MM.1S (cell line): ENCODE results near the gene PKHD1.

Source experiments
- DNase-seq: peaks from one replicate; pipeline ENCODE4 v3.0.0-alpha.2; 2015
- H2AFZ ChIP-seq: fragments of 300-600 bp; sonication (generic); 2 replicates; pipeline ENCODE4 v1.6.0; 2016; ENCODE audit warnings: antibody characterized with exemption, low read length
- H3F3A ChIP-seq: fragments of 300-600 bp; sonication (generic); 2 replicates; pipeline ENCODE4 v1.6.1; 2016; ENCODE audit warnings: mild to moderate bottlenecking, antibody characterized with exemption, low read length, moderate library complexity, mixed read lengths; ENCODE audit not compliant: insufficient read depth
- H3K27ac ChIP-seq: fragments of 300-600 bp; sonication (generic); 2 replicates; pipeline ENCODE4 v1.5.1; 2016; ENCODE audit warnings: mild to moderate bottlenecking, low read length
- H3K27me3 ChIP-seq: fragments of 300-600 bp; sonication (generic); replicated peaks from 2 replicates; pipeline ENCODE4 v1.6.0; 2016; ENCODE audit warnings: low read length; ENCODE audit not compliant: insufficient read depth
- H3K36me3 ChIP-seq: fragments of 300-600 bp; sonication (generic); replicated peaks from 2 replicates; pipeline ENCODE4 v1.6.1; 2016; ENCODE audit warnings: mild to moderate bottlenecking, low read length, mixed read lengths; ENCODE audit not compliant: insufficient read depth
- H3K4me1 ChIP-seq: fragments of 300-600 bp; sonication (generic); 2 replicates; pipeline ENCODE4 v1.6.1; 2016; ENCODE audit warnings: low read length, mixed read lengths
- H3K4me2 ChIP-seq: fragments of 300-600 bp; sonication (generic); 2 replicates; pipeline ENCODE4 v1.6.0; 2016; ENCODE audit warnings: low read depth, low read length
- H3K4me3 ChIP-seq: fragments of 300-600 bp; sonication (generic); 2 replicates; pipeline ENCODE4 v1.5.1; 2016; ENCODE audit warnings: low read length, mixed read lengths
- H3K79me2 ChIP-seq: fragments of 300-600 bp; sonication (generic); 2 replicates; pipeline ENCODE4 v1.6.1; 2016; ENCODE audit warnings: mixed run types, low read length, mixed read lengths
- H3K9ac ChIP-seq: fragments of 300-600 bp; sonication (generic); 2 replicates; pipeline ENCODE4 v1.6.1; 2016; ENCODE audit warnings: low read length, mixed read lengths
- H3K9me2 ChIP-seq: fragments of 300-600 bp; sonication (generic); replicated peaks from 2 replicates; pipeline ENCODE4 v1.6.1; 2016; ENCODE audit warnings: mild to moderate bottlenecking, low read length, mixed read lengths; ENCODE audit not compliant: insufficient read depth
- H3K9me3 ChIP-seq: fragments of 300-600 bp; sonication (generic); replicated peaks from 2 replicates; pipeline ENCODE4 v1.6.1; 2016; ENCODE audit warnings: mild to moderate bottlenecking, low read length, mixed read lengths; ENCODE audit not compliant: insufficient read depth
- H4K20me1 ChIP-seq: fragments of 300-600 bp; sonication (generic); 2 replicates; pipeline ENCODE4 v1.6.1; 2016; ENCODE audit warnings: mild to moderate bottlenecking, low read length, moderate library complexity, mixed read lengths; ENCODE audit not compliant: insufficient read depth
- CTCF ChIP-seq: fragments of 300-600 bp; sonication (generic); IDR thresholded peaks from 2 replicates; pipeline ENCODE4 v1.5.1; 2016; ENCODE audit warnings: antibody characterized with exemption, low read length, mixed read lengths
- EZH2 ChIP-seq: fragments of 300-600 bp; sonication (generic); optimal IDR thresholded peaks from 2 replicates; pipeline ENCODE3; 2017; ENCODE audit warnings: low read depth, mild to moderate bottlenecking, antibody characterized with exemption, low read length, mixed read lengths
- EZH2phosphoT487 ChIP-seq: fragments of 300-600 bp; sonication (generic); IDR thresholded peaks from 2 replicates; pipeline ENCODE4 v1.6.1; 2018; ENCODE audit warnings: antibody characterized with exemption, low read length

The PKHD1 gene

GRCh38 chr6:52077180-52077884 lies 10.1 kb downstream of the PKHD1 start:
- H3K36me3 ChIP-seq = no peaks in the 10 kb centered on the region
- no peak overlapping the region for H3K9ac ChIP-seq
- TF ChIP-seq CTCF (no peak), EZH2 (no peak), EZH2phosphoT487 (no peak)
- no peak overlapping the region for H3K4me2 ChIP-seq
- H4K20me1 ChIP-seq = no peaks in the 10 kb centered on the region
- no peak overlapping the region for H3K27ac ChIP-seq
- H3K4me1 ChIP-seq = no peaks in the 10 kb centered on the region
- no peaks in the 10 kb centered on the region for H3K9me2 ChIP-seq
- H3F3A ChIP-seq = no peaks in the 10 kb centered on the region
- no peak overlapping the region for H2AFZ ChIP-seq
- H3K4me3 ChIP-seq = no peak overlapping the region
- DNase-seq = no peak
- H3K9me3 ChIP-seq = no peaks in the 10 kb centered on the region
- no peaks in the 10 kb centered on the region for H3K27me3 ChIP-seq
- H3K79me2 ChIP-seq = no peaks in the 10 kb centered on the region

- DNase-seq = no peak
- Histone ChIP-seq H3K9me2 (no peaks in the 10 kb centered on the region), H4K20me1 (no peaks in the 10 kb centered on the region), H3K79me2 (no peaks in the 10 kb centered on the region), H3K4me1 (no peaks in the 10 kb centered on the region), H3K36me3 (no peaks in the 10 kb centered on the region), H2AFZ (no peak overlapping the region), H3K4me2 (no peak overlapping the region), H3K4me3 (no peak overlapping the region), H3F3A (no peaks in the 10 kb centered on the region), H3K27ac (no peak overlapping the region), H3K9me3 (no peaks in the 10 kb centered on the region), H3K27me3 (no peaks in the 10 kb centered on the region), H3K9ac (no peak overlapping the region)
- TF ChIP-seq CTCF = no peak
- no peak for TF ChIP-seq EZH2
- TF ChIP-seq EZH2phosphoT487 = no peak
Measured at GRCh38 chr6:52076791-52077179, 10.6 kb downstream of the PKHD1 start.

GRCh38 chr6:52074716-52075115 lies 12.7 kb downstream of the PKHD1 start:
- Histone ChIP-seq H2AFZ (no peak overlapping the region), H3K9me3 (no peaks in the 10 kb centered on the region), H3F3A (no peaks in the 10 kb centered on the region), H3K9me2 (no peaks in the 10 kb centered on the region), H3K4me2 (no peak overlapping the region), H3K9ac (no peak overlapping the region), H3K4me1 (no peaks in the 10 kb centered on the region), H3K36me3 (no peaks in the 10 kb centered on the region), H3K27me3 (no peaks in the 10 kb centered on the region), H3K27ac (no peak overlapping the region), H4K20me1 (no peaks in the 10 kb centered on the region), H3K4me3 (no peak overlapping the region), H3K79me2 (no peaks in the 10 kb centered on the region)
- no peak for DNase-seq
- no peak for TF ChIP-seq EZH2
- TF ChIP-seq CTCF = no peak
- no peak for TF ChIP-seq EZH2phosphoT487
